ENCODE data around the gene CEACAM1. TPM values are rescaled to one million over a fixed set of nuclear protein-coding genes. Genes with fewer than 3 reads are reported as not detected.

CEACAM1 gene
- total and polyA plus RNA-seq, 2 experiments from 2014 or later: 0.63 to 3.0 TPM

DNA sequence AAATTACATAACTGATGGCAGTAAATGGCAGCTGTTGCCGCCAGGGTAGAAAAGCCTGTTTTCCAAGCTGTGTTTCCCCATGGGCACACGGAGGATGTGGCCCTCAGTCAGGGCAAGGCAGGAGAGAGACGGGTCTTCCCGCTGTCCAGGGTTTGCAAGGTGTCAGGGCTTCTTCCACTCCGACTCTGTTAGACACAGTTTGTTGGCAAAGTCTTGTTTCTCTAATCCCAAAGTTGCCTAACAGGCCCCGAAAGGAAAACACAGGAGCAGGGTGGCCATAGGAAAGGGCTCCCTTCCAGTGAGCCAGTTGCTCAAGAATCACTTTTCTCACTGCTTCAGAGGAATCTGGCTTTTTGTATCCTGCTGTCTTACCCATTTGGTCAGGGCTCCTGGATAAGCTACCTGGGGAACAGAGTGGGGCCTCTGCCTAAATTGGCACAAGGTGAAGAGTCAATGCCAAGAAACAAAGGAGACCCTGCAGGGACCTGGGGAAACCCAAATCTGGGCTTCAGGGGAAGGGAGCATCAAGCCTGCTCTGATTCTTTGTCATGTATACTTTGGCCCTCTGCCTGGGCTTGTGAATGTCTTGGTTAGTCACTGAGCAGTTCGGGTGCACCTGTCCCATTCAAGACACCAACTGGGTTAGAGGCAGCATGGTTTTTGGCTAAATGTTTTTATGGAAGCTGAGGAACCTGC is 56.6 kb downstream of the CEACAM1 start:
- Histone ChIP-seq H3K4me1 (ENCODE audit: insufficient read depth) (peaks cover 55% of the 10 kb centered on the region), H3F3A (replicated peaks; ENCODE audit: low read depth) (peaks cover 16% of the 10 kb centered on the region), H3K27ac (ENCODE audit: low read depth) (peak overlapping the region; percentile 64), H3K36me3 (ENCODE audit: insufficient read depth) (no peaks in the 10 kb centered on the region), H2AFZ (no peak overlapping the region), H4K20me1 (replicated peaks; ENCODE audit: insufficient read depth) (no peaks in the 10 kb centered on the region), H3K4me3 (no peak overlapping the region), H3K79me2 (replicated peaks; ENCODE audit: insufficient read depth) (no peaks in the 10 kb centered on the region), H3K4me2 (peak overlapping the region; percentile 28), H3K9me2 (ENCODE audit: insufficient read depth) (no peaks in the 10 kb centered on the region), H3K27me3 (ENCODE audit: insufficient read depth) (no peaks in the 10 kb centered on the region)
- H3K4me3 Mint-ChIP-seq: no peak overlapping the region
- H3K36me3 Mint-ChIP-seq (ENCODE audit: low read depth): no peaks in the 10 kb centered on the region
- DNase-seq (ENCODE audit: low spot score) (peak; percentile 60), ATAC-seq (peak; percentile 58)
- H3K27me3 Mint-ChIP-seq (ENCODE audit: insufficient read depth, low read depth, poor library complexity): peaks cover 5% of the 10 kb centered on the region
- H3K4me1 Mint-ChIP-seq: peaks cover 61% of the 10 kb centered on the region
- H3K27ac Mint-ChIP-seq: peak overlapping the region; percentile 64
- no peaks in the 10 kb centered on the region for H3K9me3 Mint-ChIP-seq
- TF ChIP-seq JUNB (IDR thresholded peaks at IDR 0.05; ENCODE audit: unreplicated experiment): no peak
- TF ChIP-seq STAT1 (IDR thresholded peaks at IDR 0.05; ENCODE audit: unreplicated experiment): no peak
- no peak for TF ChIP-seq EZH2phosphoT487 (IDR thresholded peaks at IDR 0.05; ENCODE audit: unreplicated experiment)
- TF ChIP-seq, protein P1, sequence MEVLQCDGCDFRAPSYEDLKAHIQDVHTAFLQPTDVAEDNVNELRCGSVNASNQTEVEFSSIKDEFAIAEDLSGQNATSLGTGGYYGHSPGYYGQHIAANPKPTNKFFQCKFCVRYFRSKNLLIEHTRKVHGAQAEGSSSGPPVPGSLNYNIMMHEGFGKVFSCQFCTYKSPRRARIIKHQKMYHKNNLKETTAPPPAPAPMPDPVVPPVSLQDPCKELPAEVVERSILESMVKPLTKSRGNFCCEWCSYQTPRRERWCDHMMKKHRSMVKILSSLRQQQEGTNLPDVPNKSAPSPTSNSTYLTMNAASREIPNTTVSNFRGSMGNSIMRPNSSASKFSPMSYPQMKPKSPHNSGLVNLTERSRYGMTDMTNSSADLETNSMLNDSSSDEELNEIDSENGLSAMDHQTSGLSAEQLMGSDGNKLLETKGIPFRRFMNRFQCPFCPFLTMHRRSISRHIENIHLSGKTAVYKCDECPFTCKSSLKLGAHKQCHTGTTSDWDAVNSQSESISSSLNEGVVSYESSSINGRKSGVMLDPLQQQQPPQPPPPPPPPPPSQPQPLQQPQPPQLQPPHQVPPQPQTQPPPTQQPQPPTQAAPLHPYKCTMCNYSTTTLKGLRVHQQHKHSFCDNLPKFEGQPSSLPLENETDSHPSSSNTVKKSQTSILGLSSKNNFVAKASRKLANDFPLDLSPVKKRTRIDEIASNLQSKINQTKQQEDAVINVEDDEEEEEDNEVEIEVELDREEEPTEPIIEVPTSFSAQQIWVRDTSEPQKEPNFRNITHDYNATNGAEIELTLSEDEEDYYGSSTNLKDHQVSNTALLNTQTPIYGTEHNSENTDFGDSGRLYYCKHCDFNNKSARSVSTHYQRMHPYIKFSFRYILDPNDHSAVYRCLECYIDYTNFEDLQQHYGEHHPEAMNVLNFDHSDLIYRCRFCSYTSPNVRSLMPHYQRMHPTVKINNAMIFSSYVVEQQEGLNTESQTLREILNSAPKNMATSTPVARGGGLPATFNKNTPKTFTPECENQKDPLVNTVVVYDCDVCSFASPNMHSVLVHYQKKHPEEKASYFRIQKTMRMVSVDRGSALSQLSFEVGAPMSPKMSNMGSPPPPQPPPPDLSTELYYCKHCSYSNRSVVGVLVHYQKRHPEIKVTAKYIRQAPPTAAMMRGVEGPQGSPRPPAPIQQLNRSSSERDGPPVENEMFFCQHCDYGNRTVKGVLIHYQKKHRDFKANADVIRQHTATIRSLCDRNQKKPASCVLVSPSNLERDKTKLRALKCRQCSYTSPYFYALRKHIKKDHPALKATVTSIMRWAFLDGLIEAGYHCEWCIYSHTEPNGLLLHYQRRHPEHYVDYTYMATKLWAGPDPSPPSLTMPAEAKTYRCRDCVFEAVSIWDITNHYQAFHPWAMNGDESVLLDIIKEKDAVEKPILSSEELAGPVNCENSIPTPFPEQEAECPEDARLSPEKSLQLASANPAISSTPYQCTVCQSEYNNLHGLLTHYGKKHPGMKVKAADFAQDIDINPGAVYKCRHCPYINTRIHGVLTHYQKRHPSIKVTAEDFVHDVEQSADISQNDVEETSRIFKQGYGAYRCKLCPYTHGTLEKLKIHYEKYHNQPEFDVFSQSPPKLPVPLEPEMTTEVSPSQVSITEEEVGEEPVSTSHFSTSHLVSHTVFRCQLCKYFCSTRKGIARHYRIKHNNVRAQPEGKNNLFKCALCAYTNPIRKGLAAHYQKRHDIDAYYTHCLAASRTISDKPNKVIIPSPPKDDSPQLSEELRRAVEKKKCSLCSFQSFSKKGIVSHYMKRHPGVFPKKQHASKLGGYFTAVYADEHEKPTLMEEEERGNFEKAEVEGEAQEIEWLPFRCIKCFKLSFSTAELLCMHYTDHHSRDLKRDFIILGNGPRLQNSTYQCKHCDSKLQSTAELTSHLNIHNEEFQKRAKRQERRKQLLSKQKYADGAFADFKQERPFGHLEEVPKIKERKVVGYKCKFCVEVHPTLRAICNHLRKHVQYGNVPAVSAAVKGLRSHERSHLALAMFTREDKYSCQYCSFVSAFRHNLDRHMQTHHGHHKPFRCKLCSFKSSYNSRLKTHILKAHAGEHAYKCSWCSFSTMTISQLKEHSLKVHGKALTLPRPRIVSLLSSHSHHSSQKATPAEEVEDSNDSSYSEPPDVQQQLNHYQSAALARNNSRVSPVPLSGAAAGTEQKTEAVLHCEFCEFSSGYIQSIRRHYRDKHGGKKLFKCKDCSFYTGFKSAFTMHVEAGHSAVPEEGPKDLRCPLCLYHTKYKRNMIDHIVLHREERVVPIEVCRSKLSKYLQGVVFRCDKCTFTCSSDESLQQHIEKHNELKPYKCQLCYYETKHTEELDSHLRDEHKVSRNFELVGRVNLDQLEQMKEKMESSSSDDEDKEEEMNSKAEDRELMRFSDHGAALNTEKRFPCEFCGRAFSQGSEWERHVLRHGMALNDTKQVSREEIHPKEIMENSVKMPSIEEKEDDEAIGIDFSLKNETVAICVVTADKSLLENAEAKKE (CRISPR knock-in tag; IDR thresholded peaks at IDR 0.05): peak; percentile 60

Data from GM23338 (cell line).